Mesendoderm (in vitro differentiated cells): ENCODE results near the gene LRRC36.

ENCODE experiments used
- DNase-seq: peaks from one replicate; pipeline ENCODE4 v3.0.0; 2013
- H2AK5ac ChIP-seq: 2 replicates; pipeline ENCODE4 v1.6.1; 2013; ENCODE audit warnings: low read length, inconsistent platforms
- H2BK120ac ChIP-seq: 2 replicates; pipeline ENCODE4 v1.6.1; 2013; ENCODE audit warnings: low read depth, mild to moderate bottlenecking, low read length, moderate library complexity, mixed read lengths
- H2BK15ac ChIP-seq: replicated peaks from 2 replicates; pipeline ENCODE4 v1.6.1; 2013; ENCODE audit warnings: low read depth, mild to moderate bottlenecking, moderate library complexity
- H2BK5ac ChIP-seq: 2 replicates; pipeline ENCODE4 v1.6.1; 2013; ENCODE audit warnings: low read length, inconsistent platforms
- H3K18ac ChIP-seq: 2 replicates; pipeline ENCODE4 v1.6.1; 2013; ENCODE audit warnings: mild to moderate bottlenecking, low read length, mixed read lengths
- H3K23ac ChIP-seq: one replicate; pipeline ENCODE4 v1.6.1; 2013; ENCODE audit warnings: low read length
- H3K27ac ChIP-seq: 2 replicates; pipeline ENCODE4 v1.5.1; 2013; ENCODE audit warnings: low read depth, mild to moderate bottlenecking, inconsistent platforms, low read length, moderate library complexity
- H3K27me3 ChIP-seq: 2 replicates; pipeline ENCODE4 v1.6.1; 2013; ENCODE audit warnings: low read length, control low read depth, mild to moderate bottlenecking, inconsistent platforms; ENCODE audit not compliant: insufficient read depth, poor library complexity
- H3K36me3 ChIP-seq: 2 replicates; pipeline ENCODE4 v1.6.1; 2013; ENCODE audit warnings: low read length, inconsistent platforms; ENCODE audit not compliant: control insufficient read depth, insufficient read depth
- H3K4ac ChIP-seq: one replicate; pipeline ENCODE4 v1.6.1; 2013; ENCODE audit warnings: low read depth, mild to moderate bottlenecking, low read length, moderate library complexity
- H3K4me1 ChIP-seq: 2 replicates; pipeline ENCODE4 v1.6.1; 2013; ENCODE audit warnings: low read depth, low read length, inconsistent platforms; ENCODE audit not compliant: control insufficient read depth
- H3K4me2 ChIP-seq: 2 replicates; pipeline ENCODE4 v1.6.1; 2013; ENCODE audit warnings: low read length
- H3K4me3 ChIP-seq: 2 replicates; pipeline ENCODE4 v1.5.1; 2013; ENCODE audit warnings: mild to moderate bottlenecking, low read length
- H3K56ac ChIP-seq: one replicate; pipeline ENCODE4 v1.6.1; 2013; ENCODE audit warnings: low read length
- H3K79me1 ChIP-seq: 2 replicates; pipeline ENCODE4 v1.6.1; 2013; ENCODE audit warnings: low read length, inconsistent platforms
- H3K79me2 ChIP-seq: 2 replicates; pipeline ENCODE4 v1.6.1; 2013; ENCODE audit warnings: mild to moderate bottlenecking, low read length; ENCODE audit not compliant: control insufficient read depth, insufficient read depth
- H3K9ac ChIP-seq: 2 replicates; pipeline ENCODE4 v1.6.1; 2013; ENCODE audit warnings: low read length, inconsistent platforms
- H4K5ac ChIP-seq: one replicate; pipeline ENCODE4 v1.6.1; 2013; ENCODE audit warnings: low read length
- H4K8ac ChIP-seq: one replicate; pipeline ENCODE4 v1.6.1; 2013; ENCODE audit warnings: low read depth, mild to moderate bottlenecking, control low read depth, low read length, moderate library complexity
- WGBS: extraction: QIAGEN DNeasy Blood & Tissue Kit; methylation state at CpG from one replicate; pipeline ENCODE4 v1.1.7; 2013; ENCODE audit warnings: low lambda C conversion rate, missing lambda C conversion rate; ENCODE audit not compliant: insufficient coverage; ENCODE audit errors: extremely low coverage; 5-methylcytosine and 5-hydroxymethylcytosine counted together

LRRC36 gene

GRCh38 chr16:67336116-67336515, 9.5 kb downstream of the LRRC36 start:
- no peak for DNase-seq
- no peaks in the 10 kb centered on the region for H3K4me1 ChIP-seq
- H3K18ac ChIP-seq: no peak overlapping the region
- H2BK120ac ChIP-seq: no peak overlapping the region
- no peak overlapping the region for H3K4ac ChIP-seq
- no peak overlapping the region for H2BK5ac ChIP-seq
- H3K27me3 ChIP-seq: no peaks in the 10 kb centered on the region
- no peak overlapping the region for H3K27ac ChIP-seq
- no CpG with 5 or more reads among the region's 1 CpG for WGBS
- no peaks in the 10 kb centered on the region for H3K36me3 ChIP-seq
- no peak overlapping the region for H3K4me3 ChIP-seq
- H3K23ac ChIP-seq: no peak overlapping the region
- no peak overlapping the region for H2BK15ac ChIP-seq
- no peak overlapping the region for H3K4me2 ChIP-seq
- H4K8ac ChIP-seq: no peak overlapping the region
- no peaks in the 10 kb centered on the region for H3K79me1 ChIP-seq
- H3K9ac ChIP-seq: no peak overlapping the region
- H3K79me2 ChIP-seq: no peaks in the 10 kb centered on the region
- no peak overlapping the region for H2AK5ac ChIP-seq
- no peak overlapping the region for H4K5ac ChIP-seq
- no peak overlapping the region for H3K56ac ChIP-seq

- no CpG with 5 or more reads among the region's 1 CpG for WGBS
- H2BK120ac ChIP-seq: no peak overlapping the region
- H3K18ac ChIP-seq: no peak overlapping the region
- no peak overlapping the region for H4K8ac ChIP-seq
- H2AK5ac ChIP-seq: no peak overlapping the region
- H3K27ac ChIP-seq: no peak overlapping the region
- no peak overlapping the region for H2BK15ac ChIP-seq
- no peaks in the 10 kb centered on the region for H3K4me1 ChIP-seq
- H2BK5ac ChIP-seq: no peak overlapping the region
- H3K23ac ChIP-seq: no peak overlapping the region
- no peak for DNase-seq
- H3K4me3 ChIP-seq: no peak overlapping the region
- no peak overlapping the region for H3K4ac ChIP-seq
- no peaks in the 10 kb centered on the region for H3K27me3 ChIP-seq
- H3K9ac ChIP-seq: no peak overlapping the region
- H4K5ac ChIP-seq: no peak overlapping the region
- H3K36me3 ChIP-seq: no peaks in the 10 kb centered on the region
- H3K79me2 ChIP-seq: no peaks in the 10 kb centered on the region
- no peaks in the 10 kb centered on the region for H3K79me1 ChIP-seq
- no peak overlapping the region for H3K56ac ChIP-seq
- no peak overlapping the region for H3K4me2 ChIP-seq
Measured at GRCh38 chr16:67336648-67337047, 10.0 kb downstream of the LRRC36 start.

GRCh38 chr16:67339453-67339852, 12.8 kb downstream of the LRRC36 start:
- no peak overlapping the region for H2BK120ac ChIP-seq
- WGBS: no CpG with 5 or more reads among the region's 2 CpGs

GRCh38 chr16:67341250-67341649, 14.6 kb downstream of the LRRC36 start:
- no peak overlapping the region for H3K4me3 ChIP-seq
- H3K27ac ChIP-seq: no peak overlapping the region
- H2BK15ac ChIP-seq: no peak overlapping the region
- no peaks in the 10 kb centered on the region for H3K27me3 ChIP-seq
- no peak overlapping the region for H3K56ac ChIP-seq
- H3K79me1 ChIP-seq: no peaks in the 10 kb centered on the region
- no peak overlapping the region for H4K8ac ChIP-seq
- DNase-seq: no peak
- no peak overlapping the region for H2BK5ac ChIP-seq
- no peak overlapping the region for H3K18ac ChIP-seq
- H3K9ac ChIP-seq: no peak overlapping the region
- no peak overlapping the region for H3K4me2 ChIP-seq
- H3K4ac ChIP-seq: no peak overlapping the region
- no peak overlapping the region for H3K23ac ChIP-seq
- H2BK120ac ChIP-seq: no peak overlapping the region
- H4K5ac ChIP-seq: no peak overlapping the region
- no peaks in the 10 kb centered on the region for H3K79me2 ChIP-seq
- no peaks in the 10 kb centered on the region for H3K4me1 ChIP-seq
- H2AK5ac ChIP-seq: no peak overlapping the region
- no peaks in the 10 kb centered on the region for H3K36me3 ChIP-seq
- WGBS: no CpG with 5 or more reads among the region's 3 CpGs

More at GRCh38 chr16:67339453-67339852, 12.8 kb downstream of the LRRC36 start:
- Histone ChIP-seq H3K4me1 (no peaks in the 10 kb centered on the region), H3K4ac (no peak overlapping the region), H3K79me2 (no peaks in the 10 kb centered on the region), H3K56ac (no peak overlapping the region), H3K23ac (no peak overlapping the region), H3K18ac (no peak overlapping the region), H3K36me3 (no peaks in the 10 kb centered on the region), H3K4me3 (no peak overlapping the region), H3K27ac (no peak overlapping the region), H3K79me1 (no peaks in the 10 kb centered on the region), H4K5ac (no peak overlapping the region), H3K9ac (no peak overlapping the region), H2BK5ac (no peak overlapping the region), H2AK5ac (no peak overlapping the region), H4K8ac (no peak overlapping the region), H3K4me2 (no peak overlapping the region), H3K27me3 (no peaks in the 10 kb centered on the region), H2BK15ac (no peak overlapping the region)
- DNase-seq: no peak

DNA sequence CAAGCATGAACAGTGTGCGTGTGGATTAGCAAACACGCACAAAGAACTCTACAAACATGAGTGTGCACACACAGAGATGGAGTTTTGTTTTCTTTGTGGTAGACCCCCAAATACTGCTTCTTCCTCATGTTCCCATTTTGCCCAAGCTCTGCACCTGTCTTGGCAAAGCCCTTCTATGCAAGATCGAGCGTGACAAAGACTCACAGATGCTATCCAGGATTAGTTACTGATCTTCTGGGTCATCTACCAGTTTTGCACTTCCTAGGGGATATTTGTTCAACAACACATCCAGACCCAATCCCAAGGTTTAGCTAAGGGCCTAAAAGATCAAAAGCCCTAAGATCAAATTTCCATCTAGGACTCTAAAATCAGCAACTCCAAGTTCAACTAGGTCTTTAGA, 16.0 kb downstream of the LRRC36 start:
- Histone ChIP-seq H2BK15ac (no peak overlapping the region), H3K4me3 (no peak overlapping the region), H4K5ac (no peak overlapping the region), H2BK5ac (no peak overlapping the region), H4K8ac (no peak overlapping the region), H3K36me3 (no peaks in the 10 kb centered on the region), H3K4ac (no peak overlapping the region), H3K79me1 (no peaks in the 10 kb centered on the region), H2AK5ac (no peak overlapping the region), H3K56ac (no peak overlapping the region), H2BK120ac (no peak overlapping the region), H3K9ac (no peak overlapping the region), H3K4me1 (no peaks in the 10 kb centered on the region), H3K79me2 (no peaks in the 10 kb centered on the region), H3K23ac (no peak overlapping the region), H3K27me3 (no peaks in the 10 kb centered on the region), H3K27ac (no peak overlapping the region), H3K18ac (no peak overlapping the region), H3K4me2 (no peak overlapping the region)
- WGBS: no CpG with 5 or more reads among the region's 4 CpGs
- no peak for DNase-seq

DNA sequence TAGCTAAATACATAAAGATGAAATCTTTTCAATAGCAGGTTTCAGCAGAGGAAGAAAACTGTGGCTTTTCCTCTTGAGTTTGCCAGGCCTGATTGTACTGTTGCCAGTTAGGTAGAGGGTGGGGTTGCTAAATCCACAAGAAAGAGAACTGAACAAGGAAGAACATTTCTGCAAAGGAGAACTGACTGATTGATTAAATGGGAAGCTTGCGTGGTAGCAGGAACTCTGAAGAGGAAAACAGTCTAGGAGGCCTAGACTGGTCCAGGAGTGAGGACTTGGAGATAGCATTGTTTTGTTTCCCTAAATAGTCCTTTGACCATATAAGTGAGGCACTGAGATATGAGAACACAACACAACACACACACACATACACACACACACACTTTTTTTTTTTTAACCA, 18.8 kb downstream of the LRRC36 start:
- Histone ChIP-seq H3K4me3 (no peak overlapping the region), H3K79me1 (no peaks in the 10 kb centered on the region), H4K8ac (no peak overlapping the region), H4K5ac (no peak overlapping the region), H3K56ac (no peak overlapping the region), H2BK5ac (no peak overlapping the region), H3K23ac (no peak overlapping the region), H2BK120ac (no peak overlapping the region), H3K36me3 (no peaks in the 10 kb centered on the region), H3K4me1 (no peaks in the 10 kb centered on the region), H3K18ac (no peak overlapping the region), H3K27ac (no peak overlapping the region), H2AK5ac (no peak overlapping the region), H3K9ac (no peak overlapping the region), H3K4me2 (no peak overlapping the region), H3K4ac (no peak overlapping the region), H2BK15ac (no peak overlapping the region), H3K79me2 (no peaks in the 10 kb centered on the region), H3K27me3 (no peaks in the 10 kb centered on the region)
- DNase-seq: no peak
- no CpG with 5 or more reads among the region's 1 CpG for WGBS
